Activated CD4-positive, alpha-beta T cell treated with anti-CD3 and anti-CD28 coated beads, Interleukin-2, amount 10 ng/mL, durations not matched to agents 24 days and 14 days (primary cell): Measurements from ENCODE around the gene MRM3. TPM values are rescaled to one million over a fixed set of nuclear protein-coding genes. Genes with fewer than 3 reads are reported as not detected.
"Not testable (repeated sequence)": the region's sequence is repeated elsewhere in the genome, so short reads cannot be mapped to it uniquely, and the experiment has no call there.

Experiments
- DNase-seq: peaks from one replicate; pipeline ENCODE4 v3.0.0; 2022
- H3K27ac Mint-ChIP-seq: one replicate; pipeline ENCODE4 v1.8.0; 2022; ENCODE audit warnings: mild to moderate bottlenecking, mixed read lengths
- H3K27me3 Mint-ChIP-seq: one replicate; pipeline ENCODE4 v1.8.0; 2022; ENCODE audit warnings: mixed read lengths
- H3K36me3 Mint-ChIP-seq: one replicate; pipeline ENCODE4 v1.8.0; 2022; ENCODE audit warnings: low read depth, mild to moderate bottlenecking, mixed read lengths
- H3K4me1 Mint-ChIP-seq: one replicate; pipeline ENCODE4 v1.8.0; 2021; ENCODE audit warnings: mixed read lengths
- H3K4me3 Mint-ChIP-seq: one replicate; pipeline ENCODE4 v1.8.0; 2022; ENCODE audit warnings: mild to moderate bottlenecking, moderate library complexity, mixed read lengths
- H3K9me3 Mint-ChIP-seq: one replicate; pipeline ENCODE4 v1.8.0; 2021; ENCODE audit warnings: mixed read lengths
- intact Hi-C: fragments of 100-400 bp; cut with micrococcal nuclease; formaldehyde crosslinking; loops from one replicate; pipeline ENCODE4 v1.15.1; 2023
- total RNA-seq: library from RNA; stranded (reverse); gene quantifications from 2 replicates; pipeline ENCODE4 v1.2.3, GENCODE V29; 2022

The MRM3 gene
- total RNA-seq, 1 donor from 2014 or later: 33.1 TPM

DNA sequence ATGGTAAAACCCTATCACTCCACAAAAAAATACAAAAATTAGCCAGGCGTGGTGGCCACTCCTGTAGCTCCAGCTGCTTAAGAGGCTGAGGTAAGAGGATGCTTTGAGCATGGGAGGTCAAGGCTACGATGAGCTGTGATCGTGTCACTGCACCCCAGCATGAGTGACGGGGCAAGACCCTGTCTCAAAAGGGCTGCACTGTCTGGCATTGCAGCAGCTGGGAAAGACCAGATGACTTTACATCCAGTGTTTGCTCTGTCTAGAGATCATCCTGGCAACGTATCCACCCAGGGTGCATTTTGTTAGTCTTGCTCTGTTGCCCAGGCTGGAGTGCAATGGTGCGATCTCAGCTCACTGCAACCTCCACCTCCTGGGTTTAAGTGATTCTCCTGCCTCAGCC is 52.0 kb downstream of the MRM3 start:
- DNase-seq: no peak
- no peaks in the 10 kb centered on the region for H3K36me3 Mint-ChIP-seq
- no peaks in the 10 kb centered on the region for H3K4me1 Mint-ChIP-seq
- intact Hi-C loops: no loop called here
- H3K9me3 Mint-ChIP-seq: no peaks in the 10 kb centered on the region
- no peaks in the 10 kb centered on the region for H3K27me3 Mint-ChIP-seq
- H3K27ac Mint-ChIP-seq: no peak overlapping the region
- no peak overlapping the region for H3K4me3 Mint-ChIP-seq

DNA sequence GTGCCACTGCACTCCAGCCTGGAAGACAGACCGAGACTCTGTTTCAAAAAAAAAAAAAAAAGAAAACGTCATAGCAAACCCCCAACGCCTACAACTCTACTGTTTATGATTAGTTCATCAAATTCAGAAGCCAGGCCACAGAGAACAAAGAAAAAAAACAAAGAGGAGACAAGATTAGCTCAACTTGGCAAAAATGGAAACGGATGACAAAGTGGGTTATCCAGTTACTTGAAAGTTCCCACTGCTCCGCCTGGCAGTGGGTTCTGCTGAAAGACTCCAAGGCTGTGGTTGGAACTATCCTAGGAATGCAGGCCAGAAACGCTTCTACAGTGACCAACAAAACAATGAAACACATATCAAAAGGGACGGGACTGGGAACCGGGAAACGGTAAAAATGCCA is 53.1 kb downstream of the MRM3 start:
- Mint-ChIP-seq H3K27ac (no peak overlapping the region), H3K36me3 (no peaks in the 10 kb centered on the region), H3K27me3 (no peaks in the 10 kb centered on the region), H3K9me3 (no peaks in the 10 kb centered on the region), H3K4me3 (no peak overlapping the region), H3K4me1 (no peaks in the 10 kb centered on the region)
- DNase-seq: no peak
- intact Hi-C loops: no loop called here

DNA sequence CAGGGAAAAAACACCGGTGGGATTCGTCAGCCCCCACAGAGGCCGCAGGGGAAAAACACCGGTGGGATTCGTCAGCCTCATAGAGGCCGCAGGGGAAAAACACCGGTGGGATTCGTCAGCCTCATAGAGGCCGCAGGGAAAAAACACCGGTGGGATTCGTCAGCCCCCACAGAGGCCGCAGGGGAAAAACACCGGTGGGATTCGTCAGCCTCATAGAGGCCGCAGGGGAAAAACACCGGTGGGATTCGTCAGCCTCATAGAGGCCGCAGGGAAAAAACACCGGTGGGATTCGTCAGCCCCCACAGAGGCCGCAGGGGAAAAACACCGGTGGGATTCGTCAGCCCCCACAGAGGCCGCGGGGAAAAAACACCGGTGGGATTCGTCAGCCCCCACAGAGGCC is 53.6 kb downstream of the MRM3 start:
- not testable (repeated sequence) for H3K27me3 Mint-ChIP-seq

DNA sequence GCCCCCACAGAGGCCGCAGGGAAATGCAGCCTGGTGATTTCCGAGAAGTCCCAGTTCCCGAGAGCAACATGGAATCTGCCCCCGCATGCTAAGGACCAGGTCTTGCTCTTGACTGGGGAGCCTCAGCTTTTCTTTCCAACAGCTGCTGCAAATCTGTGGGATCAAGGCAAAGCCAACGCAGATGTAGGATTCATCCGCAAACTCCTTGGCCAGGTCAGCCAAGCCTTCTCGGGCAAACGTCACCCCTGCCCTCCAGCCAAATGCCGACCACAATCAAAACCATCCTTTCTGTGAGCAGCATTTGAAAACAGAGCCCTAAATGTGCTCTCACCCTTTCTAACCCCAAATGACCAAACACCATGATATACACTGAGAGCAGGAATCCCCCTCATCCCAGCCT is 54.0 kb downstream of the MRM3 start:
- H3K27me3 Mint-ChIP-seq: no peaks in the 10 kb centered on the region
- no peak overlapping the region for H3K4me3 Mint-ChIP-seq
- no peak overlapping the region for H3K27ac Mint-ChIP-seq
- DNase-seq: no peak
- no peaks in the 10 kb centered on the region for H3K4me1 Mint-ChIP-seq
- H3K36me3 Mint-ChIP-seq: no peaks in the 10 kb centered on the region
- H3K9me3 Mint-ChIP-seq: no peaks in the 10 kb centered on the region
- intact Hi-C loops: no loop called here

More for the DNA sequence above, 53.6 kb downstream of the MRM3 start:
- H3K9me3 Mint-ChIP-seq, H3K27ac Mint-ChIP-seq, intact Hi-C loops, H3K4me1 Mint-ChIP-seq, H3K4me3 Mint-ChIP-seq, DNase-seq, H3K36me3 Mint-ChIP-seq: not testable (repeated sequence)

DNA sequence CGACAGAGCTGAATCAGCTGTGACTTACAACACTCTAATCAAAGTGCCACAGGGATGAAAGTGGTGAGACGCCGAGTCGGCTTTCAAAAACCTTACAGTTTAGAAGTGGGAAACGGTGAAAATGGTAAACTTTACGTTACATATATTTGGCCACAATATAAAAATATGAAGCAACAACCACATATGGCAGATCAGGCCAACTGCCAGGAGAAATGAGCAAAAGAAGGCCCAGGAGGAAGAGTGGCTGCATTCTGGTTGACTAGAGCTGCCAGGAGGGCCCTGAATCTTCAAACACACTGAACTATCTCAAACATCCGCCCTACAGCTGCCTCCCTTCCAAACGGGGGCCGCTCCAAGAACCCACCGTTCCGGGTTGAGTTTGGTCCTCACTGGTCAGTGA is 56.3 kb downstream of the MRM3 start:
- Mint-ChIP-seq H3K9me3 (no peaks in the 10 kb centered on the region), H3K27ac (no peak overlapping the region), H3K27me3 (no peaks in the 10 kb centered on the region), H3K4me1 (no peaks in the 10 kb centered on the region), H3K4me3 (no peak overlapping the region), H3K36me3 (no peaks in the 10 kb centered on the region)
- intact Hi-C loops: no loop called here
- no peak for DNase-seq

DNA sequence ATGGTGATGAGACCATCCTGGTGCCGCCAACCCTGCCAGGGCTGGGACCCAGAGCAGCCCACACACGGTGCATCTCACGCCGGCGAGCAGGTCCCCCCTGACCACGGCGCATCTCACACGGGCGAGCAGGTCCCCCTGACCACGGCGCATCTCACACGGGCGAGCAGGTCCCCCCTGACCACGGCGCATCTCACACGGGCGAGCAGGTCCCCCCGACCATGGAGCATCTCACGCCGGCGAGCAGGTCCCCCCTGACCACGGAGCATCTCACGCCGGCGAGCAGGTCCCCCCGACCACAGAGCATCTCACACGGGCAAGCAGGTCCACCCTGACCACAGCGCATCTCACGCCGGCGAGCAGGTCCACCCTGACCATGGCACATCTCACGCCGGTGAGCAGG is 59.2 kb downstream of the MRM3 start:
- no peaks in the 10 kb centered on the region for H3K9me3 Mint-ChIP-seq
- H3K27ac Mint-ChIP-seq: no peak overlapping the region
- H3K4me1 Mint-ChIP-seq: no peaks in the 10 kb centered on the region
- H3K27me3 Mint-ChIP-seq: peaks cover 5% of the 10 kb centered on the region
- intact Hi-C loops: no loop called here
- no peak overlapping the region for H3K4me3 Mint-ChIP-seq
- DNase-seq: no peak
- no peaks in the 10 kb centered on the region for H3K36me3 Mint-ChIP-seq

Other genes with a start within 250 kb of the MRM3 start
- 88.9 and 90.6 TPM in 2 replicates for gene VPS53, start 67.5 kb upstream of the MRM3 start, total RNA-seq
- 42.3 and 43.1 TPM in 2 replicates for gene TLCD3A, start 49.8 kb upstream of the MRM3 start, total RNA-seq
- gene GEMIN4, start 30.1 kb upstream of the MRM3 start, total RNA-seq: 71.4 and 80.3 TPM in 2 replicates
- gene GLOD4, start 73 bp upstream of the MRM3 start, total RNA-seq: 82.4 and 83.2 TPM in 2 replicates
- 0.14 and 0.28 TPM in 2 replicates for gene NXN, start 197.4 kb downstream of the MRM3 start, total RNA-seq
- 14.7 and 15.7 TPM in 2 replicates for gene TIMM22, start 214.8 kb downstream of the MRM3 start, total RNA-seq